NB4 (cell line): ENCODE results near the gene ERBB4.

Experiments
- DNase-seq: peaks from one replicate; pipeline ENCODE4 v3.0.0; 2010; ENCODE audit warnings: low read depth
- H3K4me3 ChIP-seq: one replicate; pipeline ENCODE4 v1.5.1; 2011; ENCODE audit warnings: mild to moderate bottlenecking, low read depth, low read length, moderate library complexity
- MYC ChIP-seq: IDR thresholded peaks from 2 replicates; pipeline ENCODE4 v1.6.1; 2011; ENCODE audit warnings: low read depth, low read length
- POLR2A ChIP-seq: IDR thresholded peaks from 2 replicates; pipeline ENCODE4 v1.6.1; 2011; ENCODE audit warnings: mild to moderate bottlenecking; ENCODE audit not compliant: insufficient read length; ENCODE audit errors: extremely low read depth
- TF ChIP-seq, protein P1 (sequence below): IDR thresholded peaks from 2 replicates; pipeline ENCODE4 v1.6.1; 2011; ENCODE audit warnings: low read depth, low read length
- TF ChIP-seq, protein P2 (sequence below): IDR thresholded peaks from one replicate; pipeline ENCODE4 v1.5.1; 2012; ENCODE audit warnings: low read depth, low read length

The ERBB4 gene

DNA sequence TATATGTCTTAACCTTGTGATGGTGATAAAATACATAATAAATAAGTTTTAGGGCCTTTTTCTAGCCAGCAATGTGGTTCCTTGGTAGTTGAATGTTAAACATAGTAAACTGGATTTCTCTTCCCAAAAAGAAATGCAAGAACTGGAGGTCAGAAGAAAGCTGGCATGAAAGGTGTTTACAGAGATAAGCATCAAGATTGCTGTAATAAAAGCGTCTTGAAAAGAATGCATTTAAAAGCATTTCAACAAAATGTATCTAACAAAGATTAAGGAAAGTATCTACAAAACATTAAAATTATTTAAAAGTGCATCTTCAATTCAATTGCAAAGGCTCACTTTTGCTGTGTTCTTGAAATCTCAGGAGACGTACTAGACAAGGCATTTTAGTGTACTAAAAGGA is 419.0 kb downstream of the ERBB4 start:
- no peak overlapping the region for H3K4me3 ChIP-seq
- TF ChIP-seq, protein P1, sequence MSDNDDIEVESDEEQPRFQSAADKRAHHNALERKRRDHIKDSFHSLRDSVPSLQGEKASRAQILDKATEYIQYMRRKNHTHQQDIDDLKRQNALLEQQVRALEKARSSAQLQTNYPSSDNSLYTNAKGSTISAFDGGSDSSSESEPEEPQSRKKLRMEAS: no peak
- TF ChIP-seq MYC: no peak
- no peak for TF ChIP-seq POLR2A
- TF ChIP-seq, protein P2, sequence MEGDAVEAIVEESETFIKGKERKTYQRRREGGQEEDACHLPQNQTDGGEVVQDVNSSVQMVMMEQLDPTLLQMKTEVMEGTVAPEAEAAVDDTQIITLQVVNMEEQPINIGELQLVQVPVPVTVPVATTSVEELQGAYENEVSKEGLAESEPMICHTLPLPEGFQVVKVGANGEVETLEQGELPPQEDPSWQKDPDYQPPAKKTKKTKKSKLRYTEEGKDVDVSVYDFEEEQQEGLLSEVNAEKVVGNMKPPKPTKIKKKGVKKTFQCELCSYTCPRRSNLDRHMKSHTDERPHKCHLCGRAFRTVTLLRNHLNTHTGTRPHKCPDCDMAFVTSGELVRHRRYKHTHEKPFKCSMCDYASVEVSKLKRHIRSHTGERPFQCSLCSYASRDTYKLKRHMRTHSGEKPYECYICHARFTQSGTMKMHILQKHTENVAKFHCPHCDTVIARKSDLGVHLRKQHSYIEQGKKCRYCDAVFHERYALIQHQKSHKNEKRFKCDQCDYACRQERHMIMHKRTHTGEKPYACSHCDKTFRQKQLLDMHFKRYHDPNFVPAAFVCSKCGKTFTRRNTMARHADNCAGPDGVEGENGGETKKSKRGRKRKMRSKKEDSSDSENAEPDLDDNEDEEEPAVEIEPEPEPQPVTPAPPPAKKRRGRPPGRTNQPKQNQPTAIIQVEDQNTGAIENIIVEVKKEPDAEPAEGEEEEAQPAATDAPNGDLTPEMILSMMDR: no peak
- no peak for DNase-seq

DNA sequence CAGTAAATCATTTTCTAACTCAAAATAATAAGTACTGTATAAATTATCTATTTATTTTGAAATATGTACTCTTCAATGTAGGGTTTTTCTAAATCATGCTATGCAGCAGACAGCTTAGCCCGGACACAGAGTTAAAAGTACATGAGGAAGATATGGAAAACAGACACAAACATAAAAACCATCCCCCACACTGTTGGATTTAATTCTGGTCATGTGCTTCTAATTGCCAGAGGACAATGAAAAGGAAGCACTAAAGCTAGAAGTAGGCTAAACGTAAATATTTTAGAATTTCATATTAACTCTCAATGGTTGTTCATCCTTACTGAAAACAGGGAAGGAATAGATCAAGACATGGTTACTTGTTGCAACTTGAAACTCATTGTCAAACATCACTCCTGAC is 420.7 kb downstream of the ERBB4 start:
- TF ChIP-seq MYC: no peak
- TF ChIP-seq, protein P1: no peak
- no peak for TF ChIP-seq POLR2A
- TF ChIP-seq, protein P2: no peak
- no peak overlapping the region for H3K4me3 ChIP-seq
- no peak for DNase-seq

DNA sequence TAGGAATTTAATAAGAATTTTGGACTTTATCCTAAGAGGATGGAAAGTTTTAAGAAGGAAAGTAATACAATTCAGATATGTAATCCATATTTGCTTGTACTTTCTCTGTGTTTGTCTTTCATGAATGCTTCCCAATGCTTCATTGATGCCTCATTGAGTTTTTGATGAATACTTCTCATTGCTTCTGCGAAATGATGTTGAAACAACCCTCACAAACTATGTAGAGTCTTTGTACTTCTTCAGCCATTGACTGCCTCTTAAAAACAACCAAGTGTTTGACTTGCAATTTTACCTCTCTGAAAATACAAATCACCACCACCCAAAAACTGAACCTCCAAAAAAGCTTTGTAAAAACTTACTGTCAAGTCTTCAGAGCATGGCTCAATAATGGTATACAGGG is 424.1 kb downstream of the ERBB4 start:
- TF ChIP-seq, protein P2: no peak
- TF ChIP-seq, protein P1: no peak
- TF ChIP-seq POLR2A (no peak), MYC (no peak)
- no peak for DNase-seq
- H3K4me3 ChIP-seq: no peak overlapping the region

DNA sequence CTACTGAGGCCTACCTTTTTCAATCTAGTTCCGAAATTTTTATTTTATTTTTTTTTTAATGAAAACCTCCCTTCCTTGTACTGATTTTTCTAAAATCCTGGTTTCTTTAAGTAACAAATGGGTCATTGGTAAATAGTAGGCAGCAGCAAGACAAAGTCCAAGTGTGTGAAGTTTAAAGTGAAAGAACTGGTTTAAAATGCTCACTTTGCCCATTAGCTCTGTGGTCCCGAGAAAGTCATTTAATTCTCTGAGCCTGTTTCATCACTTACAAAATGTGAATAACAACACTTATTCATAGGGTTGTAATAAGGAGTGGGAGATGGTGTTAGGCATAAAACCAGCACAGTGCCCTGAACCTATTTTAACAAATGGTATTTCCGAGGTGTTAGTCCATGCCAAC is 426.2 kb downstream of the ERBB4 start:
- H3K4me3 ChIP-seq: no peak overlapping the region
- TF ChIP-seq, protein P1: no peak
- TF ChIP-seq, protein P2: no peak
- TF ChIP-seq MYC: no peak
- no peak for DNase-seq

DNA sequence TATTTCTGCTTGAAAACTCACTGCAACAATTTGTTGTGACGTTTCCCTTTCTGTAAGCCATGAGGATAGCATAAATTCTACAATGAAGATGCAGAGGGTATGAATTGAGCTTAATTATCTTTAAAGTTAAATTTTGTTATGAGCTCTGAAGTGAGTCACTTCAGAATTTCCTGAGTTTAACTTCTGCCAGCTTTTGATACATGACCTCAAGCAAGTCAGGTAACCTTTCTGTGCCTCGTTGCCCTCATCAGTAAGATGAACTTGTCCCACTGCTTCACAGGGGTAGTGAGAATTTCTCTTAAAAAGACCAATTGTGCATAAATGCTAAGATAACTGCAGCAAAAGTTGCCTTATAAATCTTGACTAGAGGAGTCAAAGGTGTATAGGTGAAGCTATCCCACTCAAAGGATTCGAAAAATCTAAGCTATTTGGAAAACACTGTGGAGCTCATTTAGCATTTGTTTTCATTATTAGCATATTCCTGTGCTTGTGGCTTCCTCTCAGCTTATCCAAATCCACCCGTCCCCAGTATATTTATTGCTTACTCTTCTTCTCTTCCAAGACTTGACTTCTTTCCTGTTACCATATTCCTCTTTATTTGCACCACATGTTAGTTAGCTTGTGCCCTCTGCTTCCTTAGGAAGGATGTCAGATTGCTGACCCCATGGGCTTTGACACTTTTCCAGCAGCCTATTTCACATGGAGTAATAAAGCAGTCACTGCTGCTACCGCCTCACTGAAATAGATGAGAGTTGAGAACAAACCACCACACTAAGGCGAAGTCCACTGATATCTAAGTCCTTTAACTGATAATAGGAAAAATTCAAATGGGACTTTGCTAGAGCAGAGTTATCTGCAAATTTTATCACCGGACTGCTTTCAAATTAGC is 428.6 kb downstream of the ERBB4 start:
- H3K4me3 ChIP-seq: no peak overlapping the region
- no peak for DNase-seq
- TF ChIP-seq MYC: no peak
- TF ChIP-seq, protein P1: no peak
- TF ChIP-seq, protein P2: no peak
- no peak for TF ChIP-seq POLR2A
